PC-9 (cell line): ENCODE data around the gene CRISPLD2.

Experiments
- EZH2 ChIP-seq: fragments of 200-600 bp; sonication (generic); IDR thresholded peaks from 2 replicates; pipeline ENCODE4 v1.8.0; 2017; ENCODE audit warnings: antibody characterized with exemption, low read depth
- TF ChIP-seq, protein P1 (sequence below): fragments of 200-600 bp; sonication (generic); conservative IDR thresholded peaks from 2 replicates; pipeline ENCODE4 v1.6.1; 2017; ENCODE audit warnings: mixed run types, antibody characterized with exemption, mild to moderate bottlenecking, moderate library complexity

DNA sequence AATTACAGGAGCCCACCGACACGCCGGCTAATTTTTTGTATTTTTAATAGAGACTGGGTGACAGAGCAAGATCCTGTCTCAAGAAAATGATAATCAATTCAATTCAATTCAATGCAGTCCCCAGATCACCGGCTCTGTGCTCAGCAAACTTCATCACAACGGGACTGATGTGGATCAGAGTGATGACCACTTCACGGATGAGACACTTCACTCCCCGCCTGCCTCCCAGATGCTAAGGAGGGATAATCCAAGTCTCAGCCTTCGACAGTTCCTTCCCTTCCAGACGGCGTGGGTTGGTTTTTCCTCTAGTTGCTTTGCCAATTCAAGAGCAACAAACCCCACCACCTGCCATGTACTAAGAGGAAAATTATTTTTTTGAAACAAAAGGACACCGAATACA lies 97.7 kb downstream of the CRISPLD2 start:
- TF ChIP-seq, protein P1, sequence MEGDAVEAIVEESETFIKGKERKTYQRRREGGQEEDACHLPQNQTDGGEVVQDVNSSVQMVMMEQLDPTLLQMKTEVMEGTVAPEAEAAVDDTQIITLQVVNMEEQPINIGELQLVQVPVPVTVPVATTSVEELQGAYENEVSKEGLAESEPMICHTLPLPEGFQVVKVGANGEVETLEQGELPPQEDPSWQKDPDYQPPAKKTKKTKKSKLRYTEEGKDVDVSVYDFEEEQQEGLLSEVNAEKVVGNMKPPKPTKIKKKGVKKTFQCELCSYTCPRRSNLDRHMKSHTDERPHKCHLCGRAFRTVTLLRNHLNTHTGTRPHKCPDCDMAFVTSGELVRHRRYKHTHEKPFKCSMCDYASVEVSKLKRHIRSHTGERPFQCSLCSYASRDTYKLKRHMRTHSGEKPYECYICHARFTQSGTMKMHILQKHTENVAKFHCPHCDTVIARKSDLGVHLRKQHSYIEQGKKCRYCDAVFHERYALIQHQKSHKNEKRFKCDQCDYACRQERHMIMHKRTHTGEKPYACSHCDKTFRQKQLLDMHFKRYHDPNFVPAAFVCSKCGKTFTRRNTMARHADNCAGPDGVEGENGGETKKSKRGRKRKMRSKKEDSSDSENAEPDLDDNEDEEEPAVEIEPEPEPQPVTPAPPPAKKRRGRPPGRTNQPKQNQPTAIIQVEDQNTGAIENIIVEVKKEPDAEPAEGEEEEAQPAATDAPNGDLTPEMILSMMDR = no peak
- no peak for TF ChIP-seq EZH2
